ENCODE results near the gene HDAC4.

DNA sequence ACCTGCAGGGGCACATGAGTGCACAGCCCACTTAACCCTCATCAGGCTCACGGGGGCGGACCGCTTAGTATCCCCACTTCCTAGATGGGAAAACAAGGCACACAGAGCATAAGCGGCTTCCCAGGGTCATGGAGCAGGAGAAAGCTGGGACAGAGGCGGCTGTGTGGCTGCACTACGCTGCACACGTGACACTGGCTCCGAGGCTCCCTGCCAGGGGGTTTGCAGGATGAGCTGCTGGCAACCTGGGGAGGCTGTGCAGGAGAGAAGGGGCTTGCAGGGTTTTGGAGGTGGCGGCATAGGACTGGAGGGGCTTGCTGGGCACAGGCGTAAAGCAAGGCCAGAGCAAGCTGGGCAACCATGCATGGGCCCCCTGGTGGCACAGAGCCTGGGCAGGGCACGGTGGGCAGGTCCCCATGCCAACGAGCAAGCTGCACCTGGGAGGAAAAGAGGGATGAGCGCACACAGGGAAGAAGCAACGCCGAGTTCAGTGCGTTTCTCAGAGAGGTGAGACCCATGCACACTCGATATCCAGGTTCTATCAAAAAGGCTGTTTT is 268.6 kb downstream of the HDAC4 start:
- TF ChIP-seq, protein P1, sequence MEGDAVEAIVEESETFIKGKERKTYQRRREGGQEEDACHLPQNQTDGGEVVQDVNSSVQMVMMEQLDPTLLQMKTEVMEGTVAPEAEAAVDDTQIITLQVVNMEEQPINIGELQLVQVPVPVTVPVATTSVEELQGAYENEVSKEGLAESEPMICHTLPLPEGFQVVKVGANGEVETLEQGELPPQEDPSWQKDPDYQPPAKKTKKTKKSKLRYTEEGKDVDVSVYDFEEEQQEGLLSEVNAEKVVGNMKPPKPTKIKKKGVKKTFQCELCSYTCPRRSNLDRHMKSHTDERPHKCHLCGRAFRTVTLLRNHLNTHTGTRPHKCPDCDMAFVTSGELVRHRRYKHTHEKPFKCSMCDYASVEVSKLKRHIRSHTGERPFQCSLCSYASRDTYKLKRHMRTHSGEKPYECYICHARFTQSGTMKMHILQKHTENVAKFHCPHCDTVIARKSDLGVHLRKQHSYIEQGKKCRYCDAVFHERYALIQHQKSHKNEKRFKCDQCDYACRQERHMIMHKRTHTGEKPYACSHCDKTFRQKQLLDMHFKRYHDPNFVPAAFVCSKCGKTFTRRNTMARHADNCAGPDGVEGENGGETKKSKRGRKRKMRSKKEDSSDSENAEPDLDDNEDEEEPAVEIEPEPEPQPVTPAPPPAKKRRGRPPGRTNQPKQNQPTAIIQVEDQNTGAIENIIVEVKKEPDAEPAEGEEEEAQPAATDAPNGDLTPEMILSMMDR (IDR thresholded peaks at IDR 0.05; ENCODE audit: insufficient read depth, low read length, poor library complexity, severe bottlenecking): no peak
- TF ChIP-seq EZH2phosphoT487 (conservative IDR thresholded peaks at IDR 0.05; ENCODE audit: low read length): no peak
